NCI-H1105 treated with DMSO at 0.1 percent for 48 hours (cell line): ENCODE data around the gene NEDD9.

ENCODE experiments used
- DNase-seq: peaks from one replicate; lab custom pipeline; 2025; lab: John Stamatoyannopoulos, UW

The NEDD9 gene

GRCh38 chr6:11201015-11201414, 31.5 kb downstream of the NEDD9 start:
- no peak for DNase-seq

GRCh38 chr6:11200356-11200755, 32.1 kb downstream of the NEDD9 start:
- no peak for DNase-seq

GRCh38 chr6:11198663-11199603, 33.5 kb downstream of the NEDD9 start:
- DNase-seq: peak; percentile 27

- no peak for DNase-seq
Measured at GRCh38 chr6:11197850-11198249, 34.6 kb downstream of the NEDD9 start.

GRCh38 chr6:11197175-11197536, 35.3 kb downstream of the NEDD9 start:
- DNase-seq: no peak

- DNase-seq: no peak
Measured at GRCh38 chr6:11196511-11197174, 35.8 kb downstream of the NEDD9 start.

GRCh38 chr6:11194356-11195218, 37.9 kb downstream of the NEDD9 start:
- DNase-seq: no peak

GRCh38 chr6:11193434-11193833, 39.0 kb downstream of the NEDD9 start:
- DNase-seq: no peak

GRCh38 chr6:11192167-11192566, 40.3 kb downstream of the NEDD9 start:
- DNase-seq: no peak

- DNase-seq: no peak
Measured at GRCh38 chr6:11190625-11191245, 41.7 kb downstream of the NEDD9 start.

- DNase-seq: no peak
Measured at GRCh38 chr6:11189865-11190624, 42.4 kb downstream of the NEDD9 start.

- no peak for DNase-seq
Measured at GRCh38 chr6:11188161-11188915, 44.1 kb downstream of the NEDD9 start.

- DNase-seq: no peak
Measured at GRCh38 chr6:11187301-11187700, 45.2 kb downstream of the NEDD9 start.

- DNase-seq: no peak
Measured at GRCh38 chr6:11185204-11185842, 47.1 kb downstream of the NEDD9 start.

GRCh38 chr6:11183761-11184362, 48.6 kb downstream of the NEDD9 start:
- no peak for DNase-seq

GRCh38 chr6:11181478-11182136, 50.9 kb downstream of the NEDD9 start:
- DNase-seq: no peak

GRCh38 chr6:11179419-11180202, 52.9 kb downstream of the NEDD9 start:
- DNase-seq: no peak

GRCh38 chr6:11179088-11179418, 53.4 kb downstream of the NEDD9 start:
- no peak for DNase-seq
